COR-L47 (cell line): Measurements from ENCODE around the gene TRAPPC2.
A peak's percentile ranks its signal among the peaks of the same experiment; 100 is the strongest.

ENCODE experiments used
- DNase-seq: peaks from one replicate; lab custom pipeline; 2025; lab: John Stamatoyannopoulos, UW

The TRAPPC2 gene

GRCh38 chrX:13669246-13669737 lies 65.1 kb downstream of the TRAPPC2 start:
- DNase-seq, result peak; percentile 38

DNA sequence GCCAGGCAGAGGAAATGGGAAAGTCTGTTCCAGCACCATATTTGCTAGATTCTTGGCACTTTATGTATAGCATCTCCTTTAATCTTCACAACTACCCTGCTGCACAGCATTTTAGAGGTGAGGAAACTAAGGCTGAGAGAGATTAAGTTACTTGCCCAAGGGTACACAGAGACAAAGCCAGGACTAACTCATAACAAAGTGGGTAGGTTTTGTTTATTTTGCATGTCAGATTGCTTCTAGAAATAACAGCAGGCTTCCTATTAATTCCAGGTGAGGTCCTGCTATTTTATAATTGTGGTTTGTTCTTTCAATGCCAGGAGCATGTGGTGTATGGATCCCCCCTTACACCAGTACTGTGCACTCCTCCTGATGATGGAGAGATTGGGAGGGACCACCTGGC lies 66.5 kb downstream of the TRAPPC2 start:
- no peak for DNase-seq

DNA sequence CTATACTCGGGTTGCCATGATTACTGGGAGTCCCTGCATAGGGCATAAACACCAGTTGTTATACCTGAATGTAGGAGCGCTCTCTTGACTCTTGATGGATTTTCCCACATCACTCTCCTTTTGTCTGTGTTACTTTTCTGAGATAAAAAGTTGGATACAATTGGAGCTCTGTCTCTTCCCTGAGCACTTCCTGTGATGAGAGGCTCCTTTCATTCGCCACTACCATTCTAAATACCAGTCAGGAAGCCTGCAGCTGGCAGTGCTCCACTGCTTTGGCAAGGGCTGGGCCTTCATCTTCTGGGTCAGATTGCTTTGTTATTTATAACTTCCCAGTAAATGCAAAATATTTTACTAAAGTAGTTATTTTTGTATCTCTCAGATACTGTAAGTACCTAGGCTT lies 67.6 kb downstream of the TRAPPC2 start:
- no peak for DNase-seq

GRCh38 chrX:13664020-13664419 lies 70.4 kb downstream of the TRAPPC2 start:
- no peak for DNase-seq

DNA sequence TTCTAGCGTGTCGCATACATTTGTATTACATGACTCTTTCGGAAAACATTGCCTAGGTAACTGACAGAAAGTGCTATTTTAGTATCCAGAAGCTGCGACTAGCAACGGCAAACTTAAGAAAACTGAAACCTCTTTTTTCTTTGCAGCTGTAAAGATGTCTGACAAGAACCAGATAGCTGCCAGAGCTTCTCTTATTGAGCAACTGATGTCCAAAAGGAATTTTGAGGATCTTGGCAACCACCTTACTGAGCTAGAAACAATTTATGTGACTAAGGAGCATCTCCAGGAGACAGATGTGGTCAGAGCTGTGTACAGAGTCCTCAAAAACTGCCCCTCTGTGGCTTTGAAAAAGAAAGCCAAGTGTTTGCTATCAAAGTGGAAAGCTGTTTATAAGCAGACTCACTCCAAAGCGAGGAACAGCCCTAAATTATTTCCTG lies 72.0 kb downstream of the TRAPPC2 start:
- no peak for DNase-seq
